Trophoblast cell (in vitro differentiated cells and primary cell): ENCODE measurements around the gene CPNE4.

Source experiments
- DNase-seq, 2 donors: peaks; one replicate each; pipeline ENCODE4 v3.0.0-alpha.2; 2016
- H2AFZ ChIP-seq: 2 replicates; pipeline ENCODE4 v1.6.1; 2013; ENCODE audit warnings: low read length, moderate library complexity, mild to moderate bottlenecking; ENCODE audit not compliant: insufficient read depth, poor library complexity
- H2AK5ac ChIP-seq: 2 replicates; pipeline ENCODE4 v1.6.1; 2013; ENCODE audit warnings: mild to moderate bottlenecking, low read length
- H2BK120ac ChIP-seq: 2 replicates; pipeline ENCODE4 v1.6.1; 2013; ENCODE audit warnings: low read length, mild to moderate bottlenecking, moderate library complexity; ENCODE audit not compliant: insufficient read depth, poor library complexity
- H2BK12ac ChIP-seq: 2 replicates; pipeline ENCODE4 v1.6.1; 2013; ENCODE audit warnings: mild to moderate bottlenecking, low read length, moderate library complexity
- H2BK5ac ChIP-seq: 2 replicates; pipeline ENCODE4 v1.6.1; 2013; ENCODE audit warnings: low read length, low read depth, moderate library complexity, mild to moderate bottlenecking; ENCODE audit not compliant: poor library complexity
- H3K14ac ChIP-seq: 2 replicates; pipeline ENCODE4 v1.6.1; 2013; ENCODE audit warnings: mild to moderate bottlenecking, low read length
- H3K18ac ChIP-seq: 2 replicates; pipeline ENCODE4 v1.6.1; 2013; ENCODE audit warnings: mild to moderate bottlenecking, low read length
- H3K23ac ChIP-seq: 2 replicates; pipeline ENCODE4 v1.6.1; 2013; ENCODE audit warnings: low read length
- H3K27ac ChIP-seq: 2 replicates; pipeline ENCODE4 v1.5.1; 2013; ENCODE audit warnings: low read depth, mild to moderate bottlenecking, inconsistent platforms, low read length, moderate library complexity
- H3K27me3 ChIP-seq: 2 replicates; pipeline ENCODE4 v1.6.1; 2013; ENCODE audit warnings: inconsistent platforms, mild to moderate bottlenecking, low read length, moderate library complexity; ENCODE audit not compliant: insufficient read depth
- H3K36me3 ChIP-seq, 2 experiments: 1 replicate in 1 of 2; 2 replicates in 1 of 2; pipeline ENCODE4 v1.6.1; 2013; ENCODE audit warnings: low read length in 2 of 2, mild to moderate bottlenecking in 2 of 2, moderate library complexity in 1 of 2; ENCODE audit not compliant: insufficient read depth in 2 of 2, control insufficient read depth in 1 of 2
- H3K4ac ChIP-seq: 2 replicates; pipeline ENCODE4 v1.6.1; 2013; ENCODE audit warnings: low read depth, mild to moderate bottlenecking, low read length, moderate library complexity
- H3K4me1 ChIP-seq, 2 experiments: 1 replicate in 1 of 2; 2 replicates in 1 of 2; pipeline ENCODE4 v1.6.1; 2013; ENCODE audit warnings: low read length in 2 of 2, mild to moderate bottlenecking in 2 of 2, moderate library complexity in 1 of 2; ENCODE audit not compliant: insufficient read depth in 2 of 2, control insufficient read depth in 1 of 2
- H3K4me2 ChIP-seq: 2 replicates; pipeline ENCODE4 v1.6.1; 2013; ENCODE audit warnings: inconsistent platforms, mild to moderate bottlenecking, low read length, moderate library complexity
- H3K4me3 ChIP-seq: 2 replicates; pipeline ENCODE4 v1.5.1; 2013; ENCODE audit warnings: mild to moderate bottlenecking, low read depth, low read length, inconsistent platforms
- H3K79me1 ChIP-seq: one replicate; pipeline ENCODE4 v1.6.1; 2013; ENCODE audit warnings: low read length
- H3K79me2 ChIP-seq: 2 replicates; pipeline ENCODE4 v1.6.1; 2013; ENCODE audit warnings: low read length, mild to moderate bottlenecking; ENCODE audit not compliant: control insufficient read depth, insufficient read depth, poor library complexity
- H3K9ac ChIP-seq: 2 replicates; pipeline ENCODE4 v1.6.1; 2013; ENCODE audit warnings: mild to moderate bottlenecking, low read length
- H3K9me3 ChIP-seq: 2 replicates; pipeline ENCODE4 v1.6.1; 2013; ENCODE audit warnings: low read depth, mild to moderate bottlenecking, control low read depth, inconsistent platforms, low read length; ENCODE audit not compliant: insufficient read depth
- H4K12ac ChIP-seq: 2 replicates; pipeline ENCODE4 v1.6.1; 2013; ENCODE audit warnings: low read depth, mild to moderate bottlenecking, low read length, moderate library complexity
- H4K8ac ChIP-seq: 2 replicates; pipeline ENCODE4 v1.6.1; 2013; ENCODE audit warnings: low read depth, mild to moderate bottlenecking, low read length, moderate library complexity
- H4K91ac ChIP-seq: one replicate; pipeline ENCODE4 v1.6.1; 2013; ENCODE audit warnings: low read depth, mild to moderate bottlenecking, low read length, moderate library complexity
- WGBS: extraction: QIAGEN DNeasy Blood & Tissue Kit; methylation state at CpG from one replicate; pipeline ENCODE4 v1.1.7; 2013; ENCODE audit warnings: missing lambda C conversion rate; ENCODE audit not compliant: insufficient read length, insufficient coverage; ENCODE audit errors: extremely low coverage; 5-methylcytosine and 5-hydroxymethylcytosine counted together

Gene CPNE4

DNA sequence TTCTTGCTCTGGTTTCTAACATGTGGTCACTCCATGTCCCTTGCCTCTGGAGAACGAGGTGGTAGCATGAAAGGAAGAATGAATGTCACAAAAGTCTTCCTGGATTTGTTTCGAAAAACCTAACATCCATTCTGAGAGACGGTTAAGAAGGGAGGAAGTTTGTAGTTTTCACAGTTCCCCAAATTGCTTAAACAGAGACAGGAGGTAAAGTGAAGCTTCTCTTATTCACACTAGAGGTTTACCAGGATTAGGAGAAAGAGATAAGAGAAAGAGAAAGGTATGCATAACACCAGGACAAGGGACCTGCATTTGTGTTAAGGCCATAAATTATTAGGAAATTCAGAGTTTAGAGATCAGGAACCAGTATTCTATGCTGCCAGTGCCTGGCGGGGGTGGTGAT is 228.1 kb downstream of the CPNE4 start:
- H2BK12ac ChIP-seq: no peak overlapping the region
- H2AFZ ChIP-seq: no peak overlapping the region
- DNase-seq: no peak
- no peak overlapping the region for H3K18ac ChIP-seq
- no peaks in the 10 kb centered on the region for H3K27me3 ChIP-seq
- H4K12ac ChIP-seq: no peak overlapping the region
- no peak overlapping the region for H3K23ac ChIP-seq
- H3K79me2 ChIP-seq: no peaks in the 10 kb centered on the region
- H2BK5ac ChIP-seq: no peak overlapping the region
- H3K14ac ChIP-seq: no peak overlapping the region
- H3K36me3 ChIP-seq: no peaks in the 10 kb centered on the region
- no CpG with 5 or more reads among the region's 4 CpGs for WGBS
- H3K4me3 ChIP-seq: no peak overlapping the region
- no peak overlapping the region for H3K9ac ChIP-seq
- no peaks in the 10 kb centered on the region for H3K4me1 ChIP-seq
- H3K4me2 ChIP-seq: no peak overlapping the region
- H3K4ac ChIP-seq: no peak overlapping the region
- no peak overlapping the region for H2BK120ac ChIP-seq
- H3K27ac ChIP-seq: no peak overlapping the region
- H2AK5ac ChIP-seq: no peak overlapping the region
- no peak overlapping the region for H4K8ac ChIP-seq
- no peaks in the 10 kb centered on the region for H3K9me3 ChIP-seq
- H4K91ac ChIP-seq: no peak overlapping the region
- no peaks in the 10 kb centered on the region for H3K79me1 ChIP-seq

DNA sequence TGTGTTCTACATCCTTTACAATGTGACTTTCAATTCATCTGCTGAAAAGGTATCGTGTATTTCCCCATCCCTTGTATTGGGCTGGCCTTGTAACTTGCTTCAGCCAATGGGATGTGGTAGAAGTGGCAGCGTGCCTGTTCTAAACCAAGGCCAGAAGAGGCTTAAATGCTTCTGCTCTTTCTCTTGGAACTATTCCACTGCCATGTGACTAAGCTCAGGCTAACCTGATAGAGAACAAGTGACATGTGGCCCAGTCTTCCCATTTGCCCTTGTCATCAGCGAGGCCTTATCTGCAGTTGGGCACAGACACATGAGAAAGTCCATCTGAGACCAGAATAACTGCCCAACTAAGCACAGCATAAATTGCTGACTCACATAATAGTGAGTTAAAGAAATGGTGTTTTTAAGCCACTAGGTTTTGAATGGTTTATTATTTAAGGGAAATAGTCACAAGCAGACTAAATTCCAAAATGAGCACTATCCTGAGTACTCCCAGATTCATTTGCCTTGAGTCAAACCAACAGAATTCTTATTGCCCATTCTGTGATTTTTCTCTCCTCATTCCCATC is 230.2 kb downstream of the CPNE4 start:
- Histone ChIP-seq H3K9me3 (no peaks in the 10 kb centered on the region), H3K23ac (no peak overlapping the region), H3K9ac (no peak overlapping the region), H3K79me1 (no peaks in the 10 kb centered on the region), H4K91ac (no peak overlapping the region), H3K27me3 (no peaks in the 10 kb centered on the region), H3K36me3 (no peaks in the 10 kb centered on the region), H4K12ac (no peak overlapping the region), H3K79me2 (no peaks in the 10 kb centered on the region), H2BK120ac (no peak overlapping the region), H4K8ac (no peak overlapping the region), H2AFZ (no peak overlapping the region), H2BK12ac (no peak overlapping the region), H3K14ac (no peak overlapping the region), H3K4me2 (no peak overlapping the region), H2BK5ac (no peak overlapping the region), H3K4me1 (no peaks in the 10 kb centered on the region), H2AK5ac (no peak overlapping the region), H3K18ac (no peak overlapping the region), H3K4ac (no peak overlapping the region), H3K27ac (no peak overlapping the region), H3K4me3 (no peak overlapping the region)
- WGBS: no CpG with 5 or more reads among the region's 3 CpGs
- DNase-seq: no peak

DNA sequence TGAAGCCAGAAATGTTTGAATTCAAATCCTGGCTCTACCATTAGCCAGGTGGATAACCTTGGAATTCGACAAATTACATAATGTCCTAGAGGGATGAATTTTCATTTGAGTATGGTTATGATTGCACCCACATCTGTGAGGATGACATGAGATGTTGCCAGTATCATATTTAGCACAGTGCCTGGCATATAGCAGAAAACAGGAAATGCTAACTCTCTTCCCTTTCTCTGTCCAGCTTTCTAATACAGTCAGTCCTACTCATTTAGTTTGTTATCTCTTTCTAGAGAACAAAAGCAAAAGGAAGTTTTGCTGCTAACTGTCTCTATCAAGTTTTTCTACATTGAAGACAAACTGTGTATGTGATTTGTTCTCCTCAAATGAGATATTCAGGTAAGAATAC is 231.7 kb downstream of the CPNE4 start:
- Histone ChIP-seq H3K9ac (no peak overlapping the region), H2BK12ac (no peak overlapping the region), H3K4me3 (no peak overlapping the region), H4K8ac (no peak overlapping the region), H3K18ac (no peak overlapping the region), H3K27me3 (no peaks in the 10 kb centered on the region), H3K4me1 (no peaks in the 10 kb centered on the region), H3K9me3 (no peaks in the 10 kb centered on the region), H2BK120ac (no peak overlapping the region), H3K4me2 (no peak overlapping the region), H3K4ac (no peak overlapping the region), H3K14ac (no peak overlapping the region), H3K27ac (no peak overlapping the region), H4K12ac (no peak overlapping the region), H3K23ac (no peak overlapping the region), H2AFZ (no peak overlapping the region), H2AK5ac (no peak overlapping the region), H3K79me2 (no peaks in the 10 kb centered on the region), H2BK5ac (no peak overlapping the region), H3K79me1 (no peaks in the 10 kb centered on the region), H3K36me3 (no peaks in the 10 kb centered on the region), H4K91ac (no peak overlapping the region)
- DNase-seq: no peak
- no CpG with 5 or more reads among the region's 1 CpG for WGBS

DNA sequence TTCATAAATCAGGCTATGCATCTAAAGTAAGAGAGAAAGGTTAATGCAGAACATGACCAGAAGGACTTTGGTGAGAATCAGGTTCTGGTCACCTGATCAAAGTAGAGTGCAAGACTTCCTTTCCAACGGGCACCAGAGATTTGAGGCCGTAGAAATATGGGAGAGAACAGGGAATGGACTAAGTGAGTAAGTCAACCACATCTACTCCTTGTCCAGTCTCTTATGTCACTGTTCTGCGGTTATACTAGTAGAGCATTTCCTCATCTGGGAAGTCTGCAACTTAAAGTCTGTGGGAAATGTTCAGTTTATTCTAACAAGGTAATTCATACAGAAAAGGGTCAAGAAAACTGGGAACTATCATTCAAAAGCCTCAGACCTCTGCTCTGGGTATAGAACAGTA is 232.8 kb downstream of the CPNE4 start:
- Histone ChIP-seq H4K12ac (no peak overlapping the region), H4K91ac (no peak overlapping the region), H3K9ac (no peak overlapping the region), H2BK12ac (no peak overlapping the region), H3K4me3 (no peak overlapping the region), H3K23ac (no peak overlapping the region), H2AK5ac (no peak overlapping the region), H3K9me3 (no peaks in the 10 kb centered on the region), H2AFZ (no peak overlapping the region), H3K79me2 (no peaks in the 10 kb centered on the region), H4K8ac (no peak overlapping the region), H3K27me3 (no peaks in the 10 kb centered on the region), H3K18ac (no peak overlapping the region), H3K27ac (no peak overlapping the region), H3K79me1 (no peaks in the 10 kb centered on the region), H2BK5ac (no peak overlapping the region), H3K14ac (no peak overlapping the region), H3K4me1 (no peaks in the 10 kb centered on the region), H3K4me2 (no peak overlapping the region), H3K36me3 (no peaks in the 10 kb centered on the region), H2BK120ac (no peak overlapping the region), H3K4ac (no peak overlapping the region)
- no peak for DNase-seq
- WGBS: no CpG with 5 or more reads among the region's 3 CpGs
